GM12865 (cell line): ENCODE measurements around the gene NOS1.

Experiments used
- DNase-seq: peaks from one replicate; pipeline ENCODE4 v3.0.0; 2010; ENCODE audit warnings: low read depth
- H3K4me3 ChIP-seq: 2 replicates; pipeline ENCODE4 v1.5.1; 2011; ENCODE audit warnings: mild to moderate bottlenecking, low read depth, low read length, control low read depth
- CTCF ChIP-seq: IDR thresholded peaks from 2 replicates; pipeline ENCODE4 v1.5.1; 2011; ENCODE audit warnings: low read length, control low read depth, low read depth, inconsistent platforms; ENCODE audit not compliant: insufficient read depth; ENCODE audit errors: missing control alignments

NOS1 gene

GRCh38 chr12:117161460-117162166 is 199.8 kb downstream of the NOS1 start:
- TF ChIP-seq CTCF = no peak
- DNase-seq = no peak
- no peak overlapping the region for H3K4me3 ChIP-seq

- no peak for DNase-seq
- no peak for TF ChIP-seq CTCF
- no peak overlapping the region for H3K4me3 ChIP-seq
Measured at GRCh38 chr12:117159674-117160073, 201.8 kb downstream of the NOS1 start.

- TF ChIP-seq CTCF = no peak
Measured at GRCh38 chr12:117158911-117159553, 202.4 kb downstream of the NOS1 start.

More at GRCh38 chr12:117158911-117159553, 202.4 kb downstream of the NOS1 start:
- no peak overlapping the region for H3K4me3 ChIP-seq
- no peak for DNase-seq
